Jurkat, Clone E6-1 (cell line): ENCODE data around the gene PHKG1.
A peak's percentile ranks its signal among the peaks of the same experiment; 100 is the strongest.
"Not testable (repeated sequence)": the region's sequence is repeated elsewhere in the genome, so short reads cannot be mapped to it uniquely, and the experiment has no call there.

Experiments used
- DNase-seq: peaks from one replicate; pipeline ENCODE4 v3.0.0-alpha.2; 2011; ENCODE audit warnings: low read depth, low spot score
- H3K4me3 ChIP-seq: 2 replicates; pipeline ENCODE4 v1.5.1; 2011; ENCODE audit warnings: mild to moderate bottlenecking, low read length, control low read depth, moderate library complexity

The PHKG1 gene

GRCh38 chr7:56048245-56048644 is 44.5 kb downstream of the PHKG1 start:
- no peak overlapping the region for H3K4me3 ChIP-seq
- DNase-seq: no peak

DNA sequence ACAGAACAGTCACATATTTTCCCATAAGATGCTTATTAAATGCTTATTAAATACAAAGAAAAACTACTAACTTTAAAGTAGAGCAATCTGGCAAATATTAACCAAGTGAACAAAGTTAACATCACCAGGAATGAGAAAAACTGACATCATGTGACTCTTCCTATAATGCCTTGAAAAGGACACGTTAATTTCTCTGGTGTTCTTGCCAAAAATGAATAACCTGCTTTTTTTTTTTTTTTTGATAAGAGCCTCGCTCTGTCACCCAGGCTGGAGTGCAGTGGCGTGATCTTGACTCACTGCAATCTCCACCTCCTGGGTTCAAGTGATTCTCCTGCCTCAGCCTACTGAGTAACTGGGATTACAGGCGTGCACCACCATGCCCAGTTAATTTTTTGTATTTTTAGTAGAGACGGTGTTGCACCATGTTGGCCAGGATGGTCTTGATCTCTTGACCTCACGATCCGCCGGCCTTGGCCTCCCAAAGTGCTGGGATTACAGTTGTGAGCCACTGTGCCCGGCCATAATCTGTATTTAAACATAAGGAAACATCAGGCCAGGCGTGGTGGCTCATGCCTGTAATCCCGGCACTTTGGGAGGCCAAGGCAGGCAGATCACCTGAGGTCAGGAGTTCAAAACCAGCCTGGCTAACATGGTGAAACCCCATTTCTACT is 45.2 kb downstream of the PHKG1 start:
- not testable (repeated sequence) for DNase-seq, H3K4me3 ChIP-seq

- no peak for DNase-seq
- H3K4me3 ChIP-seq: no peak overlapping the region
Measured at GRCh38 chr7:56046721-56047445, 45.9 kb downstream of the PHKG1 start.

GRCh38 chr7:56045758-56046157 is 47.0 kb downstream of the PHKG1 start:
- not testable (repeated sequence) for H3K4me3 ChIP-seq, DNase-seq

DNA sequence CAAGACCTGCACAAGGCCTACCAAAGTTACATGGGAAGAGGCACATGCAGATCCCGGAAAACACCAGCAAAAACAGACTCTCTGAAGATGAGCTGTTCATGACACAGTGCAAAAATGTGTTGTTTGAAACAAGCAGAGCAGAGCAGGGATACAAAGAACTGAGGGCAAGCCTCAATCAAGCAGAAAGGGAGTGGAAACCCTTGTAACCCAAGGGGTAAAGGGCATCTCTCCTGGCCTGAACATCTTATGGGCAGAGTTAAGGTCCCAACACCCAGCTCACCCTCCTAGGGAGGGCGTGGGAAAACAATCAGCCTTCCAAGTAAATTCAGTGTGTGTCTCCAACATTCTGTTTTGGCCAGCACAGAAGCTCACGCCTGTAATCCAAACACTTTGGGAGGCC is 52.0 kb downstream of the PHKG1 start:
- H3K4me3 ChIP-seq: no peak overlapping the region
- no peak for DNase-seq

DNA sequence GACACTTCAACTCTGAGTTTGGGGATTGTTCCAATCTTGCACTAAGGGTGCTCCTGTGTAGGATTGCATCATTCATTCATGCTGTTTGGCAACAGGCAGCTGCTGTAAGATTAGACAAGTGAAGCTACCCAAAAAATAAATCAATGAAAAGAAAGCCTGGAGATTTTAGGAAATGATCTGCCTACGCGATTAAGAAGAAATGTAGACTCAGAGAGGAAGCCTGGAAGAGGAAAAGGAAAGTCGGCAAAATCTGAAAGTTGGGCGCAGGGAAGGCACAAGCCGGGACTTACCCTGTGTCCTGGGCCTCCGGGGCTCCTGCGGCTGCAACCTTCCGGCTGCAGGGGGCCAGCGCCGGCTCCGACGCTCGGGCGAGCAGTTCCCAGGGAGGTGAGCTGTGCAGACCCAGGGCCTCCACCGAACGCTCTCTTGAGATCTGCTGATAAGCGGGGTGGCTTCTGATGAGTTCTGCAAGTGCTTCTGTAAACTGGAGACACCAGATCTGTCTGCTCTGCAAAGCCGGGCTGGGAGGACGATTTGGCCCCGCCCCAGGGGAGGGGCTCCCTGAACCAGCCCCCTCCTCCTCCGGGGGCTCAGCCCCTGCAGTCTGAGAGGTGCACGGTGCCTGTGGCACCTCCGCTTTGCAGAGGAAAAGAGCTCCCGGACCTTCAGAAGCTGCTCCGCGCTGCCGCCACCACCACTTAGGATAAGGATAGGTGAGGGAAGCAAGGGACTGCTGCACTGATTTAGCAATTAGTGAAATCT is 58.9 kb downstream of the PHKG1 start:
- peak; percentile 91 for DNase-seq

GRCh38 chr7:56032578-56032977 is 60.2 kb downstream of the PHKG1 start:
- not testable (repeated sequence) for DNase-seq, H3K4me3 ChIP-seq

More for the DNA sequence above, 58.9 kb downstream of the PHKG1 start:
- peak overlapping the region; percentile 67 for H3K4me3 ChIP-seq

DNA sequence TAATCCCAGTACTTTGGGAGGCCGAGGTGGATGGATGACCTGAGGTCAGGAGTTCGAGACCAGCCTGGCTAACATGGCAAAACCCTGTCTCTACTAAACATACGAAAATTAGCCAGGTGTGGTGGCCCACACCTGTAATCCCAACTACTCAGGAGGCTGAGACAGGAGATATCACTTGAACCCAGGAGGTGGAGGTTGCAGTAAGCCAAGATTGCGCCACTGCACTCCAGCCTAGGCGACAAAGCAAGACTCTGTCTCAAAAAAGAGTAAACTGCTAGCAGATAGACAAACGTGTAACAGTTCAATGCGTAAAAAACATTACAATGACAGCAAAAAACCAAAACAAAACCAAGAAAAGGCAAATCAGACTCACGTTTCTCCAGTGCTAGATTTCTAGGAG is 61.2 kb downstream of the PHKG1 start:
- not testable (repeated sequence) for DNase-seq, H3K4me3 ChIP-seq

DNA sequence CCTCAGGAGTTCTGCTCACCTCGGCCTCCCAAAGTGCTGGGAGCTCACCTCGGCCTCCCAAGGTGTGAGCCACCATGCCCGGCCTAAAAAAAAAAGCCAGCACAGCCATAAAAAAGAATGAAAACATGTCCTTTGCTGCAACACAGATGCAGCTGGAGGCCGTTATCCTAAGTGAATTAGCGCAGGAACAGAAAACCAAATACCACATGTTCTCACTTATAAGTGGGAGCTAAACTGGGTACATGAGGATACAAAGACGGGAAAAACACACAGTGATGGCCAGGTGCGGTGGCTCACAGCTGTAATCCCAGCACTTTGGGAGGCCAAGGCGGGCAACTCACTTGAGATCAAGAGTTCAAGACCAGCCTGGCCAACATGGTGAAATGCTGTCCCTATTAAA is 62.4 kb downstream of the PHKG1 start:
- no peak for DNase-seq
- no peak overlapping the region for H3K4me3 ChIP-seq
